ENCODE data around the gene DEGS1. TPM values are rescaled to one million over a fixed set of nuclear protein-coding genes. Genes with fewer than 3 reads are reported as not detected.

Gene DEGS1
- total RNA-seq, 1 experiment from 2014 or later: 71.3 TPM

DNA sequence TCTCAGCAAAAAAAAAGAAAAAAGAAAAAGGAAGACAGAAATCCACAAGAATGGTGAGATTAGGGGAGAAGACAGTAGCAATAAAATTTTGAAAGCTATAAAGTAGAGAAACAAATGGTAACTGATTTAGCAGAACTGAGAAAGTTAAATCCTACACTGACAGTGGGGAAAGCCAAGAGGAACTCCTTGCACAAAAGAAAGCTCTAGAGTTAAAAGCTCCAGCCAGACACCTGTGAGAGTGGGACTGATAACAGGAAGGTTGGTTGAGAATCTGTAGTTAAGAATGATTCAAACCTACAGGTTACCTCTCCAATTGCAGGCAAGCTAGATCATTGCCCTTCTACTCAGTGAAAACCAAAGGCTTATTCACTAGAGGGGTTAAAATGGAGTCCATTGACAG, 45.5 kb upstream of the DEGS1 start:
- Histone ChIP-seq H3K27ac (ENCODE audit: low read length) (no peak overlapping the region), H3K4me2 (ENCODE audit: low read length) (no peak overlapping the region), H3K9me3 (ENCODE audit: low read length) (no peaks in the 10 kb centered on the region), H3K9ac (ENCODE audit: low read length) (no peak overlapping the region), H3K79me2 (ENCODE audit: low read length) (no peaks in the 10 kb centered on the region; the same call in 1 of the 2 replicates), H2AFZ (ENCODE audit: low read length) (no peak overlapping the region), H3F3A (ENCODE audit: low read length, unreplicated experiment) (no peaks in the 10 kb centered on the region), H4K20me1 (ENCODE audit: low read length) (no peaks in the 10 kb centered on the region), H3K36me3 (ENCODE audit: low read depth, low read length) (peaks cover 41% of the 10 kb centered on the region), H3K4me3 (ENCODE audit: low read length) (no peak overlapping the region), H3K9me2 (replicated peaks; ENCODE audit: low read length) (no peaks in the 10 kb centered on the region), H3K4me1 (ENCODE audit: insufficient read depth, low read length) (no peaks in the 10 kb centered on the region), H3K27me3 (ENCODE audit: low read length) (no peaks in the 10 kb centered on the region)
- DNase-seq (no peak), ATAC-seq (no peak)
- TF ChIP-seq EZH2phosphoT487 (IDR thresholded peaks at IDR 0.05; ENCODE audit: borderline replicate concordance, low read length) (no peak), EZH2 (IDR thresholded peaks at IDR 0.05; ENCODE audit: low read length, unreplicated experiment) (no peak)
- TF ChIP-seq, protein P1, sequence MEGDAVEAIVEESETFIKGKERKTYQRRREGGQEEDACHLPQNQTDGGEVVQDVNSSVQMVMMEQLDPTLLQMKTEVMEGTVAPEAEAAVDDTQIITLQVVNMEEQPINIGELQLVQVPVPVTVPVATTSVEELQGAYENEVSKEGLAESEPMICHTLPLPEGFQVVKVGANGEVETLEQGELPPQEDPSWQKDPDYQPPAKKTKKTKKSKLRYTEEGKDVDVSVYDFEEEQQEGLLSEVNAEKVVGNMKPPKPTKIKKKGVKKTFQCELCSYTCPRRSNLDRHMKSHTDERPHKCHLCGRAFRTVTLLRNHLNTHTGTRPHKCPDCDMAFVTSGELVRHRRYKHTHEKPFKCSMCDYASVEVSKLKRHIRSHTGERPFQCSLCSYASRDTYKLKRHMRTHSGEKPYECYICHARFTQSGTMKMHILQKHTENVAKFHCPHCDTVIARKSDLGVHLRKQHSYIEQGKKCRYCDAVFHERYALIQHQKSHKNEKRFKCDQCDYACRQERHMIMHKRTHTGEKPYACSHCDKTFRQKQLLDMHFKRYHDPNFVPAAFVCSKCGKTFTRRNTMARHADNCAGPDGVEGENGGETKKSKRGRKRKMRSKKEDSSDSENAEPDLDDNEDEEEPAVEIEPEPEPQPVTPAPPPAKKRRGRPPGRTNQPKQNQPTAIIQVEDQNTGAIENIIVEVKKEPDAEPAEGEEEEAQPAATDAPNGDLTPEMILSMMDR (conservative IDR thresholded peaks at IDR 0.05; ENCODE audit: low read depth, low read length): no peak
- ChIA-PET POLR2A (ENCODE audit: unreplicated experiment) (interaction anchor here (1.0 kb wide), 1 partner anchor 21 kb away, joined by 4 read pairs; no protein-coding TSS in a partner anchor), CTCF (no interaction called here)
- intact Hi-C loops (cut with micrococcal nuclease): no loop called here
- BruUV-seq (replicated peaks): no TSS peak

DNA sequence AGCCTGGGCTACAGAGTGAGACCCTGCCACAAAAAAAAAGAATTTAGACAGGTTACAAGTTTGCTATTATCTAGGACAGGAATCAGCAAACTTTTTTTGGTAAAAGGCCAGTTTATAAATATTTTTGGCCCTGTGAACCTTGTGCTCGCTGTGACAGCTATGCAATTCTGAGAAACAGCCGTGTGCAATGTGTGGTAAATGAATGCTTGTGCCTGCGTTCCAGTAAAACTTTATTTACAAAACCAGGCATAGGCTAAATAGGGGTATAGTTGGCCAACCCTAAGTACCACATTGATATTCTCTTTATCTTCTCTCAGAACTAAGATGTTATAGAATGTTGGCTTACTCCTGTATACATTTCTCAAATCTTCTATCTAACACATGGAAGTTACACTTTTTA, 44.8 kb upstream of the DEGS1 start:
- peaks cover 34% of the 10 kb centered on the region for H3K36me3 ChIP-seq (ENCODE audit: low read depth, low read length)
- H3K9me3 ChIP-seq (ENCODE audit: low read length): no peaks in the 10 kb centered on the region
- ATAC-seq: no peak
- H3K4me1 ChIP-seq (ENCODE audit: insufficient read depth, low read length): no peaks in the 10 kb centered on the region
- BruUV-seq (replicated peaks): no TSS peak
- DNase-seq: no peak
- H3K27me3 ChIP-seq (ENCODE audit: low read length): no peaks in the 10 kb centered on the region
- no peak overlapping the region for H3K4me3 ChIP-seq (ENCODE audit: low read length)
- no peak for TF ChIP-seq EZH2 (IDR thresholded peaks at IDR 0.05; ENCODE audit: low read length, unreplicated experiment)
- H3K27ac ChIP-seq (ENCODE audit: low read length): no peak overlapping the region
- no peak overlapping the region for H3K9ac ChIP-seq (ENCODE audit: low read length)
- no peak overlapping the region for H2AFZ ChIP-seq (ENCODE audit: low read length)
- H3F3A ChIP-seq (ENCODE audit: low read length, unreplicated experiment): no peaks in the 10 kb centered on the region
- H3K79me2 ChIP-seq (ENCODE audit: low read length): no peaks in the 10 kb centered on the region; the same call in 1 of the 2 replicates
- H3K4me2 ChIP-seq (ENCODE audit: low read length): no peak overlapping the region
- ChIA-PET POLR2A (ENCODE audit: unreplicated experiment) (interaction anchor here (1.0 kb wide), 1 partner anchor 21 kb away, joined by 4 read pairs; no protein-coding TSS in a partner anchor), CTCF (interaction anchor here (0.5 kb wide), 1 partner anchor 39 kb away, joined by 9 read pairs; no protein-coding TSS in a partner anchor)
- intact Hi-C loops (cut with micrococcal nuclease): no loop called here
- H4K20me1 ChIP-seq (ENCODE audit: low read length): no peaks in the 10 kb centered on the region
- no peaks in the 10 kb centered on the region for H3K9me2 ChIP-seq (replicated peaks; ENCODE audit: low read length)

DNA sequence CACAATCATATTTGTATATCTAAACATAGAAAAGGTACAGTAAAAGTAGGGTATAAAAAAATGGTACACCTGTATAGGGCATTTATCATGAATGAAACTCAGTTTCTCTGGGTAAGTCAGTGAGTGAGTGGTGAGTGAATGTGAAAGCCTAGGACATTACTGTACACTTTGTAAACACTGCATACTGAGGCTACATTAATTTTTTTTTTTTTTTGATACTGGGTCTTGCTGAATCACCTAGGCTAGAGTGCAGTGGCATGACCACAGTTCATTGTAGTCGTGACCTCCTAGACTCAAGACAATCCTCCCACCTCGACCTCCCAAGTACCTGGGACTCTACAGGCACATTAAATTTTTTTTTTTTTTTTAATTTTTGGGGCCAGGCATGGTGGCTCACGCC, 41.3 kb upstream of the DEGS1 start:
- Histone ChIP-seq H4K20me1 (ENCODE audit: low read length) (no peaks in the 10 kb centered on the region), H3K36me3 (ENCODE audit: low read depth, low read length) (peaks cover 22% of the 10 kb centered on the region), H3K4me2 (ENCODE audit: low read length) (no peak overlapping the region), H3K27ac (ENCODE audit: low read length) (no peak overlapping the region), H3K4me1 (ENCODE audit: insufficient read depth, low read length) (no peaks in the 10 kb centered on the region), H3F3A (ENCODE audit: low read length, unreplicated experiment) (no peaks in the 10 kb centered on the region), H3K27me3 (ENCODE audit: low read length) (no peaks in the 10 kb centered on the region), H2AFZ (ENCODE audit: low read length) (no peak overlapping the region), H3K79me2 (ENCODE audit: low read length) (no peaks in the 10 kb centered on the region), H3K9me3 (ENCODE audit: low read length) (no peaks in the 10 kb centered on the region), H3K9ac (ENCODE audit: low read length) (no peak overlapping the region), H3K9me2 (replicated peaks; ENCODE audit: low read length) (no peaks in the 10 kb centered on the region), H3K4me3 (ENCODE audit: low read length) (no peak overlapping the region)
- DNase-seq (no peak), ATAC-seq (no peak)
- TF ChIP-seq EZH2phosphoT487 (IDR thresholded peaks at IDR 0.05; ENCODE audit: borderline replicate concordance, low read length) (no peak), EZH2 (IDR thresholded peaks at IDR 0.05; ENCODE audit: low read length, unreplicated experiment) (no peak)
- TF ChIP-seq, protein P1 (conservative IDR thresholded peaks at IDR 0.05; ENCODE audit: low read depth, low read length): no peak
- ChIA-PET POLR2A (ENCODE audit: unreplicated experiment) (no interaction called here), CTCF (no interaction called here)
- no TSS peak for BruUV-seq (replicated peaks)
- intact Hi-C loops (cut with micrococcal nuclease): no loop called here

Data from PC-3 (cell line).